DND-41 (cell line): ENCODE data around the gene OR10T2.

Source experiments
- CTCF ChIP-seq: IDR thresholded peaks from 2 replicates; pipeline ENCODE4 v1.5.1; 2012; ENCODE audit warnings: borderline replicate concordance, low read length, moderate library complexity, mild to moderate bottlenecking; ENCODE audit not compliant: poor library complexity, severe bottlenecking; ENCODE audit errors: extremely low read depth
- EZH2 ChIP-seq: IDR thresholded peaks from 3 replicates; pipeline ENCODE4 v1.6.1; 2012; ENCODE audit warnings: borderline replicate concordance, low read depth, mild to moderate bottlenecking, moderate library complexity, low read length, inconsistent platforms; ENCODE audit not compliant: severe bottlenecking

- TF ChIP-seq EZH2 (no peak), CTCF (no peak)
These were observed 27.9 kb downstream of the OR10T2 start for GRCh38 chr1:158371188-158371953.
